SJCRH30 (cell line): ENCODE measurements around the gene NSUN7. TPM values are rescaled to one million over a fixed set of nuclear protein-coding genes. Genes with fewer than 3 reads are reported as not detected.
"Not testable (repeated sequence)": the region's sequence is repeated elsewhere in the genome, so short reads cannot be mapped to it uniquely, and the experiment has no call there.

Source experiments
- DNase-seq, 2 experiments: peaks; one replicate each; pipeline ENCODE4 v3.0.0-alpha.2; 2015 to 2020
- H3K27ac ChIP-seq: fragments of 250-450 bp; sonication (Bioruptor Pico); 2 replicates; pipeline ENCODE4 v1.5.1; 2020; ENCODE audit warnings: mild to moderate bottlenecking, moderate library complexity
- H3K27me3 ChIP-seq: fragments of 250-450 bp; sonication (Bioruptor Pico); 2 replicates; pipeline ENCODE4 v1.5.1; 2020; ENCODE audit warnings: mild to moderate bottlenecking, moderate library complexity
- H3K36me3 ChIP-seq: fragments of 250-450 bp; sonication (Bioruptor Pico); 2 replicates; pipeline ENCODE4 v1.5.1; 2020; ENCODE audit warnings: mild to moderate bottlenecking, moderate library complexity
- H3K4me1 ChIP-seq: fragments of 250-450 bp; sonication (Bioruptor Pico); 2 replicates; pipeline ENCODE4 v1.5.1; 2020; ENCODE audit warnings: mild to moderate bottlenecking, moderate library complexity
- H3K4me3 ChIP-seq: fragments of 250-450 bp; sonication (Bioruptor Pico); 2 replicates; pipeline ENCODE4 v1.5.1; 2020; ENCODE audit warnings: mild to moderate bottlenecking, moderate library complexity
- H3K9me3 ChIP-seq: fragments of 250-450 bp; sonication (Bioruptor Pico); replicated peaks from 2 replicates; pipeline ENCODE4 v1.5.1; 2020; ENCODE audit warnings: mild to moderate bottlenecking, moderate library complexity
- total RNA-seq: library from RNA; depleted of rRNA; stranded (reverse); fragments of >200 nt; shearing (Covaris generic); gene quantifications from 2 replicates; pipeline ENCODE4 v1.2.3, GENCODE V29; 2014

Gene NSUN7
- total RNA-seq, 1 experiment from 2014 or later, result 2.0 TPM

GRCh38 chr4:40755616-40756015 lies 5.9 kb downstream of the NSUN7 start:
- no peak for DNase-seq
- no peak overlapping the region for H3K27ac ChIP-seq
- H3K4me1 ChIP-seq, result no peaks in the 10 kb centered on the region
- H3K36me3 ChIP-seq, result no peaks in the 10 kb centered on the region
- H3K4me3 ChIP-seq, result no peak overlapping the region
- no peaks in the 10 kb centered on the region for H3K9me3 ChIP-seq
- H3K27me3 ChIP-seq, result no peaks in the 10 kb centered on the region

GRCh38 chr4:40763228-40763716 lies 13.5 kb downstream of the NSUN7 start:
- H3K27ac ChIP-seq, result no peak overlapping the region
- no peaks in the 10 kb centered on the region for H3K36me3 ChIP-seq
- peak; percentile 16 to 50 for DNase-seq
- H3K27me3 ChIP-seq, result no peaks in the 10 kb centered on the region
- no peaks in the 10 kb centered on the region for H3K9me3 ChIP-seq
- H3K4me1 ChIP-seq, result peaks cover 4% of the 10 kb centered on the region; the same call in 1 of the 2 replicates
- no peak overlapping the region for H3K4me3 ChIP-seq

GRCh38 chr4:40769266-40769665 lies 19.5 kb downstream of the NSUN7 start:
- Histone ChIP-seq H3K9me3 (no peaks in the 10 kb centered on the region), H3K27me3 (no peaks in the 10 kb centered on the region), H3K36me3 (no peaks in the 10 kb centered on the region), H3K4me3 (no peak overlapping the region), H3K4me1 (no peaks in the 10 kb centered on the region), H3K27ac (no peak overlapping the region)
- DNase-seq, result no peak

GRCh38 chr4:40778090-40778489 lies 28.3 kb downstream of the NSUN7 start:
- Histone ChIP-seq H3K27me3 (no peaks in the 10 kb centered on the region), H3K36me3 (no peaks in the 10 kb centered on the region), H3K9me3 (no peaks in the 10 kb centered on the region), H3K27ac (no peak overlapping the region), H3K4me3 (no peak overlapping the region), H3K4me1 (no peaks in the 10 kb centered on the region)
- no peak for DNase-seq

GRCh38 chr4:40782876-40783275 lies 33.1 kb downstream of the NSUN7 start:
- Histone ChIP-seq H3K36me3 (no peaks in the 10 kb centered on the region), H3K9me3 (no peaks in the 10 kb centered on the region), H3K4me1 (no peaks in the 10 kb centered on the region), H3K27ac (no peak overlapping the region), H3K27me3 (no peaks in the 10 kb centered on the region), H3K4me3 (no peak overlapping the region)
- DNase-seq, result no peak

- no peaks in the 10 kb centered on the region for H3K9me3 ChIP-seq
- no peak overlapping the region for H3K4me3 ChIP-seq
- H3K36me3 ChIP-seq, result no peaks in the 10 kb centered on the region
- DNase-seq, result no peak
- H3K27me3 ChIP-seq, result no peaks in the 10 kb centered on the region
- H3K27ac ChIP-seq, result no peak overlapping the region
- H3K4me1 ChIP-seq, result no peaks in the 10 kb centered on the region
These were observed 36.0 kb downstream of the NSUN7 start for GRCh38 chr4:40785727-40786126.

GRCh38 chr4:40788331-40788730 lies 38.6 kb downstream of the NSUN7 start:
- no peaks in the 10 kb centered on the region for H3K4me1 ChIP-seq
- H3K36me3 ChIP-seq, result no peaks in the 10 kb centered on the region
- H3K27me3 ChIP-seq, result no peaks in the 10 kb centered on the region
- no peak for DNase-seq
- H3K9me3 ChIP-seq, result no peaks in the 10 kb centered on the region
- no peak overlapping the region for H3K4me3 ChIP-seq
- H3K27ac ChIP-seq, result no peak overlapping the region

- Histone ChIP-seq H3K4me1 (no peaks in the 10 kb centered on the region), H3K27ac (no peak overlapping the region), H3K36me3 (no peaks in the 10 kb centered on the region), H3K27me3 (no peaks in the 10 kb centered on the region), H3K9me3 (no peaks in the 10 kb centered on the region), H3K4me3 (no peak overlapping the region)
- DNase-seq, result no peak
These were observed 39.3 kb downstream of the NSUN7 start for GRCh38 chr4:40789031-40789430.

- no peak for DNase-seq
- Histone ChIP-seq H3K9me3 (no peaks in the 10 kb centered on the region), H3K36me3 (no peaks in the 10 kb centered on the region), H3K4me1 (no peaks in the 10 kb centered on the region), H3K27me3 (no peaks in the 10 kb centered on the region), H3K4me3 (no peak overlapping the region), H3K27ac (no peak overlapping the region)
These were observed 40.0 kb downstream of the NSUN7 start for GRCh38 chr4:40789771-40790170.

GRCh38 chr4:40800064-40800463 lies 50.3 kb downstream of the NSUN7 start:
- no peak overlapping the region for H3K27ac ChIP-seq
- H3K4me3 ChIP-seq, result no peak overlapping the region
- DNase-seq, result no peak
- H3K36me3 ChIP-seq, result no peaks in the 10 kb centered on the region
- no peaks in the 10 kb centered on the region for H3K27me3 ChIP-seq
- H3K9me3 ChIP-seq, result no peaks in the 10 kb centered on the region
- H3K4me1 ChIP-seq, result no peaks in the 10 kb centered on the region

GRCh38 chr4:40804598-40804997 lies 54.8 kb downstream of the NSUN7 start:
- Histone ChIP-seq H3K9me3 (no peaks in the 10 kb centered on the region), H3K4me1 (no peaks in the 10 kb centered on the region), H3K4me3 (no peak overlapping the region), H3K27ac (no peak overlapping the region), H3K27me3 (no peaks in the 10 kb centered on the region), H3K36me3 (no peaks in the 10 kb centered on the region)
- no peak for DNase-seq

- Histone ChIP-seq H3K9me3 (no peaks in the 10 kb centered on the region), H3K27me3 (no peaks in the 10 kb centered on the region), H3K27ac (no peak overlapping the region), H3K36me3 (peaks cover 9% of the 10 kb centered on the region; the same call in 1 of the 2 replicates), H3K4me1 (no peaks in the 10 kb centered on the region), H3K4me3 (no peak overlapping the region)
- no peak for DNase-seq
These were observed 59.2 kb downstream of the NSUN7 start for GRCh38 chr4:40808926-40809457.

GRCh38 chr4:40811956-40812355 lies 62.2 kb downstream of the NSUN7 start:
- Histone ChIP-seq H3K4me3 (no peak overlapping the region), H3K4me1 (no peaks in the 10 kb centered on the region), H3K9me3 (no peaks in the 10 kb centered on the region), H3K27ac (no peak overlapping the region), H3K27me3 (no peaks in the 10 kb centered on the region), H3K36me3 (peaks cover 35% of the 10 kb centered on the region)
- DNase-seq, result no peak

- H3K9me3 ChIP-seq, result no peaks in the 10 kb centered on the region
- H3K4me3 ChIP-seq, result no peak overlapping the region
- H3K36me3 ChIP-seq, result peaks cover 35% of the 10 kb centered on the region
- no peak overlapping the region for H3K27ac ChIP-seq
- no peaks in the 10 kb centered on the region for H3K27me3 ChIP-seq
- H3K4me1 ChIP-seq, result no peaks in the 10 kb centered on the region
- no peak for DNase-seq
These were observed 62.6 kb downstream of the NSUN7 start for GRCh38 chr4:40812386-40812785.

GRCh38 chr4:40812856-40813255 lies 63.1 kb downstream of the NSUN7 start:
- Histone ChIP-seq H3K27ac (no peak overlapping the region), H3K36me3 (peaks cover 36% of the 10 kb centered on the region), H3K27me3 (no peaks in the 10 kb centered on the region)

GRCh38 chr4:40817157-40817556 lies 67.4 kb downstream of the NSUN7 start:
- H3K36me3 ChIP-seq, result peaks cover 53% of the 10 kb centered on the region
- H3K27ac ChIP-seq, H3K27me3 ChIP-seq, H3K4me3 ChIP-seq, H3K4me1 ChIP-seq, DNase-seq, H3K9me3 ChIP-seq: not testable (repeated sequence)

More at GRCh38 chr4:40812856-40813255, 63.1 kb downstream of the NSUN7 start:
- H3K4me1 ChIP-seq, result no peaks in the 10 kb centered on the region
- H3K9me3 ChIP-seq, result no peaks in the 10 kb centered on the region
- no peak overlapping the region for H3K4me3 ChIP-seq
- DNase-seq, result no peak
